ENCODE data around the gene PIK3CD.

The PIK3CD gene

GRCh38 chr1:9731561-9731960 lies 80.0 kb downstream of the PIK3CD start:
- H2AK5ac ChIP-seq (ENCODE audit: low read length), result no peak overlapping the region
- H4K8ac ChIP-seq (ENCODE audit: low read depth, low read length), result no peak overlapping the region
- no peak overlapping the region for H3K9ac ChIP-seq (ENCODE audit: low read length)
- no peaks in the 10 kb centered on the region for H3K4me1 ChIP-seq (ENCODE audit: control insufficient read depth in 1 of 2, insufficient read depth in 2 of 2, low read length in 2 of 2)
- H2BK12ac ChIP-seq (ENCODE audit: low read length), result no peak overlapping the region
- no peak overlapping the region for H3K4me3 ChIP-seq (ENCODE audit: low read depth, low read length)
- no peak overlapping the region for H2BK5ac ChIP-seq (ENCODE audit: low read depth, low read length, poor library complexity)
- peaks cover 68 to 70% of the 10 kb centered on the region in 2 experiments for H3K36me3 ChIP-seq (ENCODE audit: control insufficient read depth in 1 of 2, insufficient read depth in 2 of 2, low read length in 2 of 2)
- H3K27ac ChIP-seq (ENCODE audit: low read depth, low read length), result no peak overlapping the region
- no peak overlapping the region for H3K4me2 ChIP-seq (ENCODE audit: low read length)
- no peaks in the 10 kb centered on the region for H3K79me1 ChIP-seq (ENCODE audit: low read length)
- H3K14ac ChIP-seq (ENCODE audit: low read length), result no peak overlapping the region
- no peak overlapping the region for H2BK120ac ChIP-seq (ENCODE audit: insufficient read depth, low read length, poor library complexity)
- no peak overlapping the region for H3K4ac ChIP-seq (ENCODE audit: low read depth, low read length)
- H3K9me3 ChIP-seq (ENCODE audit: insufficient read depth, low read depth, low read length), result peaks cover 3% of the 10 kb centered on the region
- H4K91ac ChIP-seq (ENCODE audit: low read depth, low read length), result no peak overlapping the region
- DNase-seq, result no peak
- no peaks in the 10 kb centered on the region for H3K79me2 ChIP-seq (ENCODE audit: control insufficient read depth, insufficient read depth, low read length, poor library complexity)
- WGBS (ENCODE audit: extremely low coverage, insufficient coverage, insufficient read length), result no CpG with 5 or more reads among the region's 18 CpGs
- H3K23ac ChIP-seq (ENCODE audit: low read length), result no peak overlapping the region
- no peak overlapping the region for H2AFZ ChIP-seq (ENCODE audit: insufficient read depth, low read length, poor library complexity)
- H3K27me3 ChIP-seq (ENCODE audit: insufficient read depth, low read length), result no peaks in the 10 kb centered on the region
- no peak overlapping the region for H3K18ac ChIP-seq (ENCODE audit: low read length)
- H4K12ac ChIP-seq (ENCODE audit: low read depth, low read length), result no peak overlapping the region

- Histone ChIP-seq H4K12ac (ENCODE audit: low read depth, low read length) (no peak overlapping the region), H3K9ac (ENCODE audit: low read length) (no peak overlapping the region), H2BK12ac (ENCODE audit: low read length) (no peak overlapping the region), H4K8ac (ENCODE audit: low read depth, low read length) (no peak overlapping the region), H3K36me3 (ENCODE audit: control insufficient read depth in 1 of 2, insufficient read depth in 2 of 2, low read length in 2 of 2) (peaks cover 69 to 74% of the 10 kb centered on the region in 2 experiments), H3K4ac (ENCODE audit: low read depth, low read length) (no peak overlapping the region), H2BK5ac (ENCODE audit: low read depth, low read length, poor library complexity) (no peak overlapping the region), H3K23ac (ENCODE audit: low read length) (no peak overlapping the region), H3K79me2 (ENCODE audit: control insufficient read depth, insufficient read depth, low read length, poor library complexity) (no peaks in the 10 kb centered on the region), H3K9me3 (ENCODE audit: insufficient read depth, low read depth, low read length) (peaks cover 3% of the 10 kb centered on the region), H3K14ac (ENCODE audit: low read length) (no peak overlapping the region), H3K18ac (ENCODE audit: low read length) (no peak overlapping the region), H2BK120ac (ENCODE audit: insufficient read depth, low read length, poor library complexity) (no peak overlapping the region), H3K4me2 (ENCODE audit: low read length) (no peak overlapping the region), H3K4me1 (ENCODE audit: control insufficient read depth in 1 of 2, insufficient read depth in 2 of 2, low read length in 2 of 2) (no peaks in the 10 kb centered on the region), H3K4me3 (ENCODE audit: low read depth, low read length) (no peak overlapping the region), H3K27ac (ENCODE audit: low read depth, low read length) (no peak overlapping the region), H3K79me1 (ENCODE audit: low read length) (no peaks in the 10 kb centered on the region), H4K91ac (ENCODE audit: low read depth, low read length) (no peak overlapping the region), H3K27me3 (ENCODE audit: insufficient read depth, low read length) (no peaks in the 10 kb centered on the region), H2AK5ac (ENCODE audit: low read length) (no peak overlapping the region), H2AFZ (ENCODE audit: insufficient read depth, low read length, poor library complexity) (no peak overlapping the region)
- DNase-seq, result no peak
- WGBS (ENCODE audit: extremely low coverage, insufficient coverage, insufficient read length), result no CpG with 5 or more reads among the region's 18 CpGs
Observed at GRCh38 chr1:9732123-9732971, 80.8 kb downstream of the PIK3CD start.

- no peak overlapping the region for H3K27ac ChIP-seq (ENCODE audit: low read depth, low read length)
- no peak overlapping the region for H4K8ac ChIP-seq (ENCODE audit: low read depth, low read length)
Observed at GRCh38 chr1:9733160-9733789, 81.7 kb downstream of the PIK3CD start.

GRCh38 chr1:9735800-9736199 lies 84.3 kb downstream of the PIK3CD start:
- no peaks in the 10 kb centered on the region for H3K79me2 ChIP-seq (ENCODE audit: control insufficient read depth, insufficient read depth, low read length, poor library complexity)
- H2AK5ac ChIP-seq (ENCODE audit: low read length), result no peak overlapping the region
- no peaks in the 10 kb centered on the region for H3K79me1 ChIP-seq (ENCODE audit: low read length)
- no peak overlapping the region for H3K14ac ChIP-seq (ENCODE audit: low read length)
- H3K9me3 ChIP-seq (ENCODE audit: insufficient read depth, low read depth, low read length), result peaks cover 3% of the 10 kb centered on the region
- no peak overlapping the region for H2BK5ac ChIP-seq (ENCODE audit: low read depth, low read length, poor library complexity)
- peaks cover 62 to 69% of the 10 kb centered on the region in 2 experiments for H3K36me3 ChIP-seq (ENCODE audit: control insufficient read depth in 1 of 2, insufficient read depth in 2 of 2, low read length in 2 of 2)
- H3K27me3 ChIP-seq (ENCODE audit: insufficient read depth, low read length), result no peaks in the 10 kb centered on the region
- H3K4me3 ChIP-seq (ENCODE audit: low read depth, low read length), result no peak overlapping the region
- no peak overlapping the region for H3K4me2 ChIP-seq (ENCODE audit: low read length)
- no peak overlapping the region for H3K18ac ChIP-seq (ENCODE audit: low read length)
- no peak for DNase-seq
- H3K27ac ChIP-seq (ENCODE audit: low read depth, low read length), result no peak overlapping the region
- no peak overlapping the region for H2AFZ ChIP-seq (ENCODE audit: insufficient read depth, low read length, poor library complexity)
- H3K4me1 ChIP-seq (ENCODE audit: control insufficient read depth in 1 of 2, insufficient read depth in 2 of 2, low read length in 2 of 2), result no peaks in the 10 kb centered on the region
- WGBS (ENCODE audit: extremely low coverage, insufficient coverage, insufficient read length), result no CpG with 5 or more reads among the region's 19 CpGs
- no peak overlapping the region for H2BK12ac ChIP-seq (ENCODE audit: low read length)
- no peak overlapping the region for H3K9ac ChIP-seq (ENCODE audit: low read length)
- no peak overlapping the region for H4K12ac ChIP-seq (ENCODE audit: low read depth, low read length)
- H4K8ac ChIP-seq (ENCODE audit: low read depth, low read length), result no peak overlapping the region
- H3K23ac ChIP-seq (ENCODE audit: low read length), result no peak overlapping the region
- no peak overlapping the region for H4K91ac ChIP-seq (ENCODE audit: low read depth, low read length)
- H3K4ac ChIP-seq (ENCODE audit: low read depth, low read length), result no peak overlapping the region
- no peak overlapping the region for H2BK120ac ChIP-seq (ENCODE audit: insufficient read depth, low read length, poor library complexity)

More at GRCh38 chr1:9733160-9733789, 81.7 kb downstream of the PIK3CD start:
- no peak overlapping the region for H3K18ac ChIP-seq (ENCODE audit: low read length)
- H2BK120ac ChIP-seq (ENCODE audit: insufficient read depth, low read length, poor library complexity), result no peak overlapping the region
- H3K4ac ChIP-seq (ENCODE audit: low read depth, low read length), result no peak overlapping the region
- no peak overlapping the region for H3K23ac ChIP-seq (ENCODE audit: low read length)
- no peak overlapping the region for H3K9ac ChIP-seq (ENCODE audit: low read length)
- H3K9me3 ChIP-seq (ENCODE audit: insufficient read depth, low read depth, low read length), result peaks cover 3% of the 10 kb centered on the region
- H2BK12ac ChIP-seq (ENCODE audit: low read length), result no peak overlapping the region
- H2AFZ ChIP-seq (ENCODE audit: insufficient read depth, low read length, poor library complexity), result no peak overlapping the region
- peaks cover 71 to 77% of the 10 kb centered on the region in 2 experiments for H3K36me3 ChIP-seq (ENCODE audit: control insufficient read depth in 1 of 2, insufficient read depth in 2 of 2, low read length in 2 of 2)
- H3K27me3 ChIP-seq (ENCODE audit: insufficient read depth, low read length), result no peaks in the 10 kb centered on the region
- no peaks in the 10 kb centered on the region for H3K4me1 ChIP-seq (ENCODE audit: control insufficient read depth in 1 of 2, insufficient read depth in 2 of 2, low read length in 2 of 2)
- WGBS (ENCODE audit: extremely low coverage, insufficient coverage, insufficient read length), result no CpG with 5 or more reads among the region's 14 CpGs
- H4K91ac ChIP-seq (ENCODE audit: low read depth, low read length), result no peak overlapping the region
- no peak overlapping the region for H2AK5ac ChIP-seq (ENCODE audit: low read length)
- no peaks in the 10 kb centered on the region for H3K79me1 ChIP-seq (ENCODE audit: low read length)
- no peaks in the 10 kb centered on the region for H3K79me2 ChIP-seq (ENCODE audit: control insufficient read depth, insufficient read depth, low read length, poor library complexity)
- no peak overlapping the region for H3K14ac ChIP-seq (ENCODE audit: low read length)
- no peak overlapping the region for H3K4me3 ChIP-seq (ENCODE audit: low read depth, low read length)
- no peak overlapping the region for H4K12ac ChIP-seq (ENCODE audit: low read depth, low read length)
- no peak overlapping the region for H2BK5ac ChIP-seq (ENCODE audit: low read depth, low read length, poor library complexity)
- H3K4me2 ChIP-seq (ENCODE audit: low read length), result no peak overlapping the region
- DNase-seq, result no peak
